ENCODE measurements around the gene TMEM259. TPM values are rescaled to one million over a fixed set of nuclear protein-coding genes. Genes with fewer than 3 reads are reported as not detected.

TMEM259 gene
- total and polyA plus RNA-seq, 2 donors from 2014 or later, result 129 to 180 TPM

DNA sequence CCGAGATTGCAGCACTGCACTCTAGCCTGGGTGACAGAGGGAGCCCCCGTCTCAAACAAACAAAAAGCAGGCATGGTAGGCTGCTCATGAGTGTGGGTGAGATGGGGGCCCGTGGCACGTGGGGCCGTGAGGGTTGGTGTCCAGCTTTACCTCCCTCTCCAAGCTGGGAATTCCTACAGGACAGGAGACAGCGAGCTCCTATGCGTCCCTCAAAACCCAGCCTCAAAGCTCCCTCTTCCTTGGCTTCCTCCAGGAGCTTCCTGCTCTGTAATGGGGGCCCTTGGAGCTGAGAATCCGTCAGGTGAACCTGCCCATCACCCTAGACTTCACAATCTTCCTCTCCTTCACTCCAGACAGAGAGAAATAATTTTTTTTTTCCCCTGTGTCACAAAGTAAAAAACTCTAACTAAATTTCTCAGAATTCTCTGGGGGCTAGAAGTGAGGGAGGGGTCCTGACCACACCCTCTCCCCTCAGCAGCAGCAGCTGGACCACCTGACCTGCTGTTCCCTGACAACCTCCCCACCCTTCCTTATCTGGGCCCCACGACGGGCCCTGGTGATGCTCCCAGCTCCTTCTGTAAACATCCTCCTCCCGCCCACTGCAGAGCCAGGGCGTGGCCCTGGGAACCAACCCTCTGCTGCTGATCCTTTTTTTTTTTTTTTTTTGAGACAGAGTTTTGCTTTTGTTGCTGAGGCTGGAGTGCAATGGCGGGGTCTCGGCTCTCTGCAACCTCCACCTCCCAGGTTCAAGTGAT is 58.9 kb downstream of the TMEM259 start:
- FAIRE-seq (no peak), DNase-seq (peak in 1 of 5 donors; percentile 69)
- Histone ChIP-seq H3K4me3 (ENCODE audit: low read length in 3 of 3) (no peak overlapping the region), H3K27me3 (ENCODE audit: control insufficient read depth, insufficient read depth, low read length) (no peaks in the 10 kb centered on the region), H3K9ac (ENCODE audit: low read length in 3 of 3) (no peak overlapping the region), H3K9me3 (ENCODE audit: control insufficient read depth in 2 of 3, insufficient read depth in 1 of 3, low read length in 3 of 3) (no peaks in the 10 kb centered on the region), H3K4me1 (ENCODE audit: control insufficient read depth in 2 of 3, insufficient read depth in 2 of 3, low read depth in 1 of 3, low read length in 3 of 3) (peaks cover 0 to 5% (median 0%) of the 10 kb centered on the region in 3 donors), H3K36me3 (ENCODE audit: control insufficient read depth in 2 of 3, insufficient read depth in 3 of 3, low read length in 3 of 3) (peaks cover 2 to 6% (median 4%) of the 10 kb centered on the region in 3 donors), H3K27ac (ENCODE audit: low read depth in 2 of 2, low read length in 2 of 2) (no peak overlapping the region)
- intact Hi-C loops (cut with DNase I), result no loop called here
- TF ChIP-seq, protein P1, sequence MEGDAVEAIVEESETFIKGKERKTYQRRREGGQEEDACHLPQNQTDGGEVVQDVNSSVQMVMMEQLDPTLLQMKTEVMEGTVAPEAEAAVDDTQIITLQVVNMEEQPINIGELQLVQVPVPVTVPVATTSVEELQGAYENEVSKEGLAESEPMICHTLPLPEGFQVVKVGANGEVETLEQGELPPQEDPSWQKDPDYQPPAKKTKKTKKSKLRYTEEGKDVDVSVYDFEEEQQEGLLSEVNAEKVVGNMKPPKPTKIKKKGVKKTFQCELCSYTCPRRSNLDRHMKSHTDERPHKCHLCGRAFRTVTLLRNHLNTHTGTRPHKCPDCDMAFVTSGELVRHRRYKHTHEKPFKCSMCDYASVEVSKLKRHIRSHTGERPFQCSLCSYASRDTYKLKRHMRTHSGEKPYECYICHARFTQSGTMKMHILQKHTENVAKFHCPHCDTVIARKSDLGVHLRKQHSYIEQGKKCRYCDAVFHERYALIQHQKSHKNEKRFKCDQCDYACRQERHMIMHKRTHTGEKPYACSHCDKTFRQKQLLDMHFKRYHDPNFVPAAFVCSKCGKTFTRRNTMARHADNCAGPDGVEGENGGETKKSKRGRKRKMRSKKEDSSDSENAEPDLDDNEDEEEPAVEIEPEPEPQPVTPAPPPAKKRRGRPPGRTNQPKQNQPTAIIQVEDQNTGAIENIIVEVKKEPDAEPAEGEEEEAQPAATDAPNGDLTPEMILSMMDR (IDR thresholded peaks at IDR 0.05; ENCODE audit: borderline replicate concordance, extremely low read depth, insufficient read depth), result no peak

DNA sequence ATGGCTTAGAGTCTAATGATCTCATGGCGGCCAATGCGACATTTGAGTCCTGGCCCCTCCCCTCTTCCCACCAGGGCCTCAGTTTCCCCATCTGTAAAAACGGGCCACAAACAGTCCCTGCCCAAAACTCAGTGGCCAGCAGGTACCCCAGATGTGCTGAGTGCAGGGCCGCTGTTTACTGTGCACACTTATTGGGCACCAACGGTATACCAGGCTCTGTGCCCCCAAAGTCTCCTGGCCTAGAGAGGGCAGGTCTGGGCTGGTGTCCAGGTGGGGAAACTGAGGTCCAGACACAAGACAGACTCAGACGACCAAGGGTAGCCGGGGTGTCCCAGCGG is 60.4 kb downstream of the TMEM259 start:
- FAIRE-seq (no peak), DNase-seq (no peak)
- TF ChIP-seq, protein P1 (IDR thresholded peaks at IDR 0.05; ENCODE audit: borderline replicate concordance, extremely low read depth, insufficient read depth), result no peak
- H3K36me3 ChIP-seq (ENCODE audit: control insufficient read depth in 2 of 3, insufficient read depth in 3 of 3, low read length in 3 of 3), result peaks cover 0 to 6% (median 4%) of the 10 kb centered on the region in 3 donors
- H3K4me1 ChIP-seq (ENCODE audit: control insufficient read depth in 2 of 3, insufficient read depth in 2 of 3, low read depth in 1 of 3, low read length in 3 of 3), result peaks cover 0 to 15% (median 2%) of the 10 kb centered on the region in 3 donors
- H3K27me3 ChIP-seq (ENCODE audit: control insufficient read depth, insufficient read depth, low read length), result no peaks in the 10 kb centered on the region
- intact Hi-C loops (cut with DNase I), result no loop called here
- H3K27ac ChIP-seq (ENCODE audit: low read depth in 2 of 2, low read length in 2 of 2), result no peak overlapping the region
- H3K9ac ChIP-seq (ENCODE audit: low read length in 3 of 3), result no peak overlapping the region
- H3K9me3 ChIP-seq (ENCODE audit: control insufficient read depth in 2 of 3, insufficient read depth in 1 of 3, low read length in 3 of 3), result no peaks in the 10 kb centered on the region
- H3K4me3 ChIP-seq (ENCODE audit: low read length in 3 of 3), result no peak overlapping the region

DNA sequence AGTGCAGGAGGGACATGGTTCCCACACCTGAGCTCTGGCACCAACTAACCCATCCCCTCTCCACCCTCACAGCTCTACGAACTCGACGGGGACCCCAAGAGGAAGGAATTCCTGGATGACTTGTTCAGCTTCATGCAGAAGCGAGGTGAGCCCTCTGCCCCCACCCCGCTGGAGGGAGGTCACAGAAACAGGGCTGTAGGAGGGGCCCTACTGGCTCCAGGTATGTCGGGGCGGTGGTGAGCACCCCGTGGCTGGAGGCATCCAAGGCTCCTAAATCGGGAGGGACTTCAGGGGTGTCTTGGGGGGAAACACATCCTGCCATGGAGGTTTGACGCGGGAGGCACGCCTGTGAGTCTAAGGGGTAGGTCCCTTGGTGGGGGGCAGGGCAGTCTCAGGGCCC is 60.9 kb downstream of the TMEM259 start:
- DNase-seq (peak in 2 of 5 donors; percentile 56 to 66), FAIRE-seq (no peak)
- Histone ChIP-seq H3K9me3 (ENCODE audit: control insufficient read depth in 2 of 3, insufficient read depth in 1 of 3, low read length in 3 of 3) (no peaks in the 10 kb centered on the region), H3K4me1 (ENCODE audit: control insufficient read depth in 2 of 3, insufficient read depth in 2 of 3, low read depth in 1 of 3, low read length in 3 of 3) (peaks cover 0 to 20% (median 5%) of the 10 kb centered on the region in 3 donors), H3K9ac (ENCODE audit: low read length in 3 of 3) (no peak overlapping the region), H3K36me3 (ENCODE audit: control insufficient read depth in 2 of 3, insufficient read depth in 3 of 3, low read length in 3 of 3) (peaks cover 0 to under 1% (median under 1%) of the 10 kb centered on the region in 3 donors), H3K4me3 (ENCODE audit: low read length in 3 of 3) (no peak overlapping the region), H3K27ac (ENCODE audit: low read depth in 2 of 2, low read length in 2 of 2) (no peak overlapping the region), H3K27me3 (ENCODE audit: control insufficient read depth, insufficient read depth, low read length) (no peaks in the 10 kb centered on the region)
- intact Hi-C loops (cut with DNase I), result no loop called here
- TF ChIP-seq, protein P1 (IDR thresholded peaks at IDR 0.05; ENCODE audit: borderline replicate concordance, extremely low read depth, insufficient read depth), result no peak

Other genes starting within 250 kb of the TMEM259 start
- 339 TPM for gene PTBP1, start 223.7 kb downstream of the TMEM259 start, total RNA-seq
- gene PTBP1, start 223.7 kb downstream of the TMEM259 start, polyA plus RNA-seq (ENCODE audit: insufficient read depth, low read depth, low replicate concordance), result 102 TPM
- gene PLPPR3, start 199.2 kb downstream of the TMEM259 start, total RNA-seq, result not detected
- gene PLPPR3, start 199.2 kb downstream of the TMEM259 start, polyA plus RNA-seq (ENCODE audit: insufficient read depth, low read depth, low replicate concordance), result not detected
- 0.50 TPM for gene AZU1, start 193.3 kb downstream of the TMEM259 start, total RNA-seq
- not detected for gene AZU1, start 193.3 kb downstream of the TMEM259 start, polyA plus RNA-seq (ENCODE audit: insufficient read depth, low read depth, low replicate concordance)
- gene PRTN3, start 180.1 kb downstream of the TMEM259 start, total RNA-seq, result not detected
- not detected for gene PRTN3, start 180.1 kb downstream of the TMEM259 start, polyA plus RNA-seq (ENCODE audit: insufficient read depth, low read depth, low replicate concordance)
- 0.85 TPM for gene ELANE, start 168.8 kb downstream of the TMEM259 start, total RNA-seq
- not detected for gene ELANE, start 168.8 kb downstream of the TMEM259 start, polyA plus RNA-seq (ENCODE audit: insufficient read depth, low read depth, low replicate concordance)
- gene CFD, start 161.5 kb downstream of the TMEM259 start, total RNA-seq, result 35.1 TPM
- 4.6 TPM for gene CFD, start 161.5 kb downstream of the TMEM259 start, polyA plus RNA-seq (ENCODE audit: insufficient read depth, low read depth, low replicate concordance)
- gene MED16, start 127.9 kb downstream of the TMEM259 start, total RNA-seq, result 56.5 TPM
- 72.1 TPM for gene MED16, start 127.9 kb downstream of the TMEM259 start, polyA plus RNA-seq (ENCODE audit: insufficient read depth, low read depth, low replicate concordance)
- not detected for gene RNU6-9, start 127.6 kb downstream of the TMEM259 start, total RNA-seq
- not detected for gene RNU6-9, start 127.6 kb downstream of the TMEM259 start, polyA plus RNA-seq (ENCODE audit: insufficient read depth, low read depth, low replicate concordance)
- 71.4 TPM for gene R3HDM4, start 107.9 kb downstream of the TMEM259 start, total RNA-seq
- 47.4 TPM for gene R3HDM4, start 107.9 kb downstream of the TMEM259 start, polyA plus RNA-seq (ENCODE audit: insufficient read depth, low read depth, low replicate concordance)
- gene KISS1R, start 103.8 kb downstream of the TMEM259 start, total RNA-seq, result 0.69 TPM
- gene KISS1R, start 103.8 kb downstream of the TMEM259 start, polyA plus RNA-seq (ENCODE audit: insufficient read depth, low read depth, low replicate concordance), result not detected
- 16.9 TPM for gene ARID3A, start 95.1 kb downstream of the TMEM259 start, total RNA-seq
- gene ARID3A, start 95.1 kb downstream of the TMEM259 start, polyA plus RNA-seq (ENCODE audit: insufficient read depth, low read depth, low replicate concordance), result 5.6 TPM
- gene WDR18, start 36.8 kb downstream of the TMEM259 start, total RNA-seq, result 40.3 TPM
- 77.2 TPM for gene WDR18, start 36.8 kb downstream of the TMEM259 start, polyA plus RNA-seq (ENCODE audit: insufficient read depth, low read depth, low replicate concordance)
- 0.44 TPM for gene GRIN3B, start 20.7 kb downstream of the TMEM259 start, total RNA-seq
- gene GRIN3B, start 20.7 kb downstream of the TMEM259 start, polyA plus RNA-seq (ENCODE audit: insufficient read depth, low read depth, low replicate concordance), result 0.15 TPM
- gene RNU6-2, start 399 bp upstream of the TMEM259 start, total RNA-seq, result not detected
- not detected for gene RNU6-2, start 399 bp upstream of the TMEM259 start, polyA plus RNA-seq (ENCODE audit: insufficient read depth, low read depth, low replicate concordance)
- 131 TPM for gene CNN2, start 5.5 kb upstream of the TMEM259 start, total RNA-seq
- 64.1 TPM for gene CNN2, start 5.5 kb upstream of the TMEM259 start, polyA plus RNA-seq (ENCODE audit: insufficient read depth, low read depth, low replicate concordance)
- 20.4 TPM for gene ABCA7, start 19.0 kb upstream of the TMEM259 start, total RNA-seq
- gene ABCA7, start 19.0 kb upstream of the TMEM259 start, polyA plus RNA-seq (ENCODE audit: insufficient read depth, low read depth, low replicate concordance), result 11.7 TPM
- 50.0 TPM for gene ARHGAP45, start 46.0 kb upstream of the TMEM259 start, total RNA-seq
- 11.8 TPM for gene ARHGAP45, start 46.0 kb upstream of the TMEM259 start, polyA plus RNA-seq (ENCODE audit: insufficient read depth, low read depth, low replicate concordance)
- 158 TPM for gene POLR2E, start 74.3 kb upstream of the TMEM259 start, total RNA-seq
- 189 TPM for gene POLR2E, start 74.3 kb upstream of the TMEM259 start, polyA plus RNA-seq (ENCODE audit: insufficient read depth, low read depth, low replicate concordance)
- gene GPX4, start 82.9 kb upstream of the TMEM259 start, total RNA-seq, result 268 TPM
- gene GPX4, start 82.9 kb upstream of the TMEM259 start, polyA plus RNA-seq (ENCODE audit: insufficient read depth, low read depth, low replicate concordance), result 966 TPM
- 156 TPM for gene SBNO2, start 153.1 kb upstream of the TMEM259 start, total RNA-seq
- gene SBNO2, start 153.1 kb upstream of the TMEM259 start, polyA plus RNA-seq (ENCODE audit: insufficient read depth, low read depth, low replicate concordance), result 12.2 TPM
- gene STK11, start 184.7 kb upstream of the TMEM259 start, total RNA-seq, result 57.7 TPM
- 40.7 TPM for gene STK11, start 184.7 kb upstream of the TMEM259 start, polyA plus RNA-seq (ENCODE audit: insufficient read depth, low read depth, low replicate concordance)
- 1.1 TPM for gene CBARP, start 216.9 kb upstream of the TMEM259 start, total RNA-seq
- 1.0 TPM for gene CBARP, start 216.9 kb upstream of the TMEM259 start, polyA plus RNA-seq (ENCODE audit: insufficient read depth, low read depth, low replicate concordance)
- 183 TPM for gene ATP5F1D, start 220.6 kb upstream of the TMEM259 start, total RNA-seq
- gene ATP5F1D, start 220.6 kb upstream of the TMEM259 start, polyA plus RNA-seq (ENCODE audit: insufficient read depth, low read depth, low replicate concordance), result 641 TPM
- 205 TPM for gene MIDN, start 227.5 kb upstream of the TMEM259 start, total RNA-seq
- 21.3 TPM for gene MIDN, start 227.5 kb upstream of the TMEM259 start, polyA plus RNA-seq (ENCODE audit: insufficient read depth, low read depth, low replicate concordance)
- 533 TPM for gene CIRBP, start 248.2 kb upstream of the TMEM259 start, total RNA-seq
- 408 TPM for gene CIRBP, start 248.2 kb upstream of the TMEM259 start, polyA plus RNA-seq (ENCODE audit: insufficient read depth, low read depth, low replicate concordance)

Data from kidney (tissue), 14 donors.